Measurements from ENCODE around the gene MACROD2.

MACROD2 gene

DNA sequence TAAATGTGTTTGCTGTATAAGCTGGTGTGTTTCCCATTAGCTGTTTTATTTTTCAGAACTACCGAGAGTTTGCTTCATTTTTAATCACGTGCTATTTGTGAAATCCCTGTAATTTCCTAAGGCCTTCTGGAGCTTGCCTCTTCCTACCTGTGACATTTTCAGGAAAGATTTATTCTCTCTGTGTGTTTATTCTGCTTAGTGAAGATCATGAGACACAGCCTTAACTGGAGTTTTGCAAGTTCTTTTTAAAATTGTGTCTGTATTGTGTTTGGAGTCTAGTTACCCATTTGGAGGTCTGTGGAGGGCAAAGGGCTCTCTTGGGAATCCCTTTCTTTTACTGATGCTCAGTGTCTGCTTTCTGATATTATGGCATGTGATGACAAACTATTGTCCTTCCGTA is 701.2 kb downstream of the MACROD2 start:
- TF ChIP-seq, protein P1, sequence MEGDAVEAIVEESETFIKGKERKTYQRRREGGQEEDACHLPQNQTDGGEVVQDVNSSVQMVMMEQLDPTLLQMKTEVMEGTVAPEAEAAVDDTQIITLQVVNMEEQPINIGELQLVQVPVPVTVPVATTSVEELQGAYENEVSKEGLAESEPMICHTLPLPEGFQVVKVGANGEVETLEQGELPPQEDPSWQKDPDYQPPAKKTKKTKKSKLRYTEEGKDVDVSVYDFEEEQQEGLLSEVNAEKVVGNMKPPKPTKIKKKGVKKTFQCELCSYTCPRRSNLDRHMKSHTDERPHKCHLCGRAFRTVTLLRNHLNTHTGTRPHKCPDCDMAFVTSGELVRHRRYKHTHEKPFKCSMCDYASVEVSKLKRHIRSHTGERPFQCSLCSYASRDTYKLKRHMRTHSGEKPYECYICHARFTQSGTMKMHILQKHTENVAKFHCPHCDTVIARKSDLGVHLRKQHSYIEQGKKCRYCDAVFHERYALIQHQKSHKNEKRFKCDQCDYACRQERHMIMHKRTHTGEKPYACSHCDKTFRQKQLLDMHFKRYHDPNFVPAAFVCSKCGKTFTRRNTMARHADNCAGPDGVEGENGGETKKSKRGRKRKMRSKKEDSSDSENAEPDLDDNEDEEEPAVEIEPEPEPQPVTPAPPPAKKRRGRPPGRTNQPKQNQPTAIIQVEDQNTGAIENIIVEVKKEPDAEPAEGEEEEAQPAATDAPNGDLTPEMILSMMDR (IDR thresholded peaks at IDR 0.05; ENCODE audit: insufficient read depth, low read length, poor library complexity, severe bottlenecking) = no peak
- TF ChIP-seq EZH2phosphoT487 (conservative IDR thresholded peaks at IDR 0.05; ENCODE audit: low read length) = no peak
- Histone ChIP-seq H3K27me3 (ENCODE audit: low read length) (no peaks in the 10 kb centered on the region), H3F3A (ENCODE audit: insufficient read depth) (no peaks in the 10 kb centered on the region), H3K79me2 (ENCODE audit: insufficient read depth, low read length) (no peaks in the 10 kb centered on the region), H3K9me3 (ENCODE audit: insufficient read depth, low read length) (no peaks in the 10 kb centered on the region), H2AFZ (ENCODE audit: low read depth, low read length, severe bottlenecking) (no peak overlapping the region), H3K9me2 (replicated peaks; ENCODE audit: insufficient read depth, low read length) (no peaks in the 10 kb centered on the region), H4K20me1 (ENCODE audit: low read depth, low read length) (no peaks in the 10 kb centered on the region), H3K27ac (ENCODE audit: low read depth, low read length) (no peak overlapping the region), H3K9ac (ENCODE audit: low read length) (no peak overlapping the region), H3K4me3 (ENCODE audit: insufficient read depth, low read length, poor library complexity, severe bottlenecking) (no peak overlapping the region), H3K4me2 (ENCODE audit: low read depth, low read length, poor library complexity, severe bottlenecking) (no peak overlapping the region), H3K36me3 (ENCODE audit: low read length) (no peaks in the 10 kb centered on the region)

DNA sequence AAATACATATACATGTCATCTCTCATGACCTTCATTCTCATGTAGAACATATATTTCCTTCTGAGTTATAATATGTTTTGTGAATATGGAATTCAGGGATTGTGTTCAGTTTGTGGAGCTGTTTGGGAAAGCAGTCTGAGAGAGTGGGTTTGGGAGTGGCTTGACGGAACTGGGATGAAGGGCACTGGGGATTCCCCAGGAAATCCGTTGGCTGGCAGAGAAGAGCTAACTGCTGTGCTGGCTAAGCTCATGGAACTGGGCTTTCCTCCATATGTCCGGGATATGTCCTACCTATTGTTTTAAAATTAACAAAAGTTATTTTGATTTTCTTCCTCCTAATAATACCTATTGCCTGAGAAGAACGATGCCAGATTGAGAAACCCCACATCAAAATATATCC is 701.6 kb downstream of the MACROD2 start:
- no peaks in the 10 kb centered on the region for H3K9me2 ChIP-seq (replicated peaks; ENCODE audit: insufficient read depth, low read length)

DNA sequence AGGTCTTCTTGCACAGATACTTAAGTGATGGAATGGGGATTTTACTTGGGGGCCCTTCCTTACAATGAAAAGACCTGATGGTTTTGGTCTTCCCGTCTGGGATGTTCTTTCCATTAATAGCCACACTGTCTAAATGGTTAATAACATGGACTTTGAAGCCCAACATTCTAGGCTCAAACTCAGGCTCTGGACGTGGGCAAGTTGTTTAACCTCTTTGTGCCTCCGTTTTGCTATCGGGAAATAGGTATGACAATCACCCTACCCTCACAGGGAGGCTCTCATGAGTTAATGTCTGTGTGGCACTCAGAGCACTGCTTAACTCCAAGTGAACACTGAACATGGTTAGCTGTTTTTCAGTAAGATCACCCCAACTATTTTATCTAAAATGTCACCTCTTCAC is 702.8 kb downstream of the MACROD2 start:
- no peak for TF ChIP-seq EZH2phosphoT487 (conservative IDR thresholded peaks at IDR 0.05; ENCODE audit: low read length)
- TF ChIP-seq, protein P1 (IDR thresholded peaks at IDR 0.05; ENCODE audit: insufficient read depth, low read length, poor library complexity, severe bottlenecking) = no peak
- no peaks in the 10 kb centered on the region for H3K79me2 ChIP-seq (ENCODE audit: insufficient read depth, low read length)
- no peaks in the 10 kb centered on the region for H3K9me2 ChIP-seq (replicated peaks; ENCODE audit: insufficient read depth, low read length)
- no peak overlapping the region for H3K4me3 ChIP-seq (ENCODE audit: insufficient read depth, low read length, poor library complexity, severe bottlenecking)
- no peaks in the 10 kb centered on the region for H3K27me3 ChIP-seq (ENCODE audit: low read length)
- no peak overlapping the region for H2AFZ ChIP-seq (ENCODE audit: low read depth, low read length, severe bottlenecking)
- H3F3A ChIP-seq (ENCODE audit: insufficient read depth) = no peaks in the 10 kb centered on the region
- no peak overlapping the region for H3K27ac ChIP-seq (ENCODE audit: low read depth, low read length)
- no peak overlapping the region for H3K9ac ChIP-seq (ENCODE audit: low read length)
- no peaks in the 10 kb centered on the region for H4K20me1 ChIP-seq (ENCODE audit: low read depth, low read length)
- no peak overlapping the region for H3K4me2 ChIP-seq (ENCODE audit: low read depth, low read length, poor library complexity, severe bottlenecking)
- no peaks in the 10 kb centered on the region for H3K36me3 ChIP-seq (ENCODE audit: low read length)
- H3K9me3 ChIP-seq (ENCODE audit: insufficient read depth, low read length) = no peaks in the 10 kb centered on the region

More for the DNA sequence above, 701.6 kb downstream of the MACROD2 start:
- TF ChIP-seq, protein P1 (IDR thresholded peaks at IDR 0.05; ENCODE audit: insufficient read depth, low read length, poor library complexity, severe bottlenecking) = no peak
- no peak for TF ChIP-seq EZH2phosphoT487 (conservative IDR thresholded peaks at IDR 0.05; ENCODE audit: low read length)
- Histone ChIP-seq H4K20me1 (ENCODE audit: low read depth, low read length) (no peaks in the 10 kb centered on the region), H3F3A (ENCODE audit: insufficient read depth) (no peaks in the 10 kb centered on the region), H3K4me3 (ENCODE audit: insufficient read depth, low read length, poor library complexity, severe bottlenecking) (no peak overlapping the region), H3K27me3 (ENCODE audit: low read length) (no peaks in the 10 kb centered on the region), H2AFZ (ENCODE audit: low read depth, low read length, severe bottlenecking) (no peak overlapping the region), H3K79me2 (ENCODE audit: insufficient read depth, low read length) (no peaks in the 10 kb centered on the region), H3K36me3 (ENCODE audit: low read length) (no peaks in the 10 kb centered on the region), H3K9me3 (ENCODE audit: insufficient read depth, low read length) (no peaks in the 10 kb centered on the region), H3K4me2 (ENCODE audit: low read depth, low read length, poor library complexity, severe bottlenecking) (no peak overlapping the region), H3K9ac (ENCODE audit: low read length) (no peak overlapping the region), H3K27ac (ENCODE audit: low read depth, low read length) (no peak overlapping the region)
